Stimulated activated CD8-positive, alpha-beta memory T cell treated with anti-CD3 and anti-CD28 coated beads, Interleukin-15, amount 100 ng/mL, for 48 hours (primary cell): ENCODE measurements around the gene GDNF.
"Not testable (repeated sequence)": the region's sequence is repeated elsewhere in the genome, so short reads cannot be mapped to it uniquely, and the experiment has no call there.

Experiments used
- DNase-seq, 2 donors: peaks; one replicate each; pipeline ENCODE4 v3.0.0-alpha.2; 2020; ENCODE audit warnings: low read depth in 2 of 2

GDNF gene

GRCh38 chr5:37786416-37786815 is 53.4 kb downstream of the GDNF start:
- no peak for DNase-seq

GRCh38 chr5:37781409-37781808 is 58.4 kb downstream of the GDNF start:
- DNase-seq, result not testable (repeated sequence)

DNA sequence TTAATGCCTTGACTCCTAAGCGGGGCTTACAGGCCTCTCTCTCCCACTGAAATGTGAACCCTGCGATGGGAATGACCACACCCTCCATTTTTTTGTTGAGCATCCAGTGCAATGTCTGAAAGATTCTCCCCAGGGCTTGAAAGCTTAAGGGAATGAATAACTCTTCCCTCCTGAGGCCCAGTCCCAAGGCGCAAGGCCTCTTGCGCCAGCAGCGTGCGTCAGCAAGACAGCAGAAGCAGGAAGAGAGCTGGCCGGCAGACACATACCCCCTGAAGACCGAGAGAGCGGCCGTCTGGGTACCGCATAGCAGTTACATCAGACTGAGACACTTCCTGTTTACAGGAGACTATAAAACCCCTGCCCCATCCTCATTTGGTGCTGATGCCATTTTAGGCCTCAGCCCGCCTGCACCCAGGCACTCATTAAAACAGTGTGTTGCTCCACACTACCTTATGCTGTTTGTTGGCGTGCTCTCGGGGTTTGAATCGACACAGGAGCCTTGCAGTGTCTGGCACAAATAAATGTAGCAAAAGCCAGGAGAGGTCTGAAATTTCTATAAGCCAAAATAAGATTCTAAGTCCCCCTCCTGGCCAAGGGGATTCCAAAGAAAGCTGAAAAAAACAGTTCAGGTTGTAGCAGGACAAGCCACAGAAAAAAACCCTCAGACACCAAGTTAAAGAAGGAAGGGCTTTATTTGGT is 62.3 kb downstream of the GDNF start:
- DNase-seq, result no peak

DNA sequence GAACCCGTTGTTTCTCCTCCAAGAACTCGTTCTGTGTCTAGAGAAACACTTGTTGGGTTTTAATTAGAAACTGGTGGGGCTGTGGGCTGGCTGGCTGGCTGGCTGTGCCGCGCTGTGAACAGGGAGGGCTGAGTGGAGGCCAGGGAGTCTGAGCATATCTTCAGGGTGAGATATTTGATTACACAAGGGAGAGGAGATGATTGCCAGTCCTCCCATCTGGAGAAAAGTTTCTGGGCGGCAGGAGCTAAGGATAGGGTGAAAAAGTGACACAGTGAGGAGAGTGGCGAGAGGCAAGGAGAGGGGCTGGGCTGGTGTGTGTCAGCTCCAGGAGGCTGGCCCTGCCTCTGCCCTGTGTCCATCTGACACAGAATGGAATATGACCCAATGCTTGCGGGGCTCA is 63.0 kb downstream of the GDNF start:
- no peak for DNase-seq

- no peak for DNase-seq
These were observed 64.8 kb downstream of the GDNF start for GRCh38 chr5:37774912-37775483.

DNA sequence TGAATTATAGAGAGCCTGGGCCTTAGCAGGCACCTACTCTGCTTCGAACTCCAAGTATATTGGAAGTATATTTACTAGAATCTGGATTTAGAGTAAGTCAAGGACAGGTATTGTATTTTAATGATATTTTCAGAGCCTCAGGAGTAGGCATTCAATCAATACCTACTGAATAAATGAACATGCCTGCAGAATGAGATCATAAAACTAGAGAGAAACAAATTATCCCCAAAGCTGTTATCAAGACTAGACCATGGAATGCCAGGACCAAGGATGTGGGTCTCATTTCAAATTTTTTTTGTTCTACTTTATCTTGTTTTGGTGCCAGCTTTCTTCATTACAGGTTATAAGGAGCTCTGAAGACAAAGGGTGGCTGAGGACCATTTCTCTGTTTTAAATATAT is 66.0 kb downstream of the GDNF start:
- no peak for DNase-seq

GRCh38 chr5:37772255-37772654 is 67.6 kb downstream of the GDNF start:
- no peak for DNase-seq

DNA sequence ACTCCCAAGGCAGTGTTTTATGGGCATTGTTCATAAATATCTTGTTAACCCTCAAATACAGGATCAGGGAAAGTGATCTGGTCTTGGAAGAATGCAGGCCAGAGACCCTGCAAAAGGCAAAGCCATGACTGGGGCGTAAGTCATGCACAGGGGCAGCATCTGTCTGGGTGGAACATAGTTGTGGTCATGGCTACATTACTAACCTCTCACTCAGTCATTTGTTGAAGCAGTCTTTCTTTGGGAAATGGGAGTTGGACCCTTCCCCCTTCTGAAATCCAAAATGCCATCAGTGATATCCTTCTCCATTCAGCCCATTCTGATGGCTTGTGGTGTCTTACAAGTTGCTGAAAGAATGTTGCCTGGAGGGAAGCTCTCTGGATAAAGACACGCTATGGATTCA is 68.1 kb downstream of the GDNF start:
- DNase-seq, result no peak

GRCh38 chr5:37771203-37771611 is 68.6 kb downstream of the GDNF start:
- DNase-seq, result no peak

DNA sequence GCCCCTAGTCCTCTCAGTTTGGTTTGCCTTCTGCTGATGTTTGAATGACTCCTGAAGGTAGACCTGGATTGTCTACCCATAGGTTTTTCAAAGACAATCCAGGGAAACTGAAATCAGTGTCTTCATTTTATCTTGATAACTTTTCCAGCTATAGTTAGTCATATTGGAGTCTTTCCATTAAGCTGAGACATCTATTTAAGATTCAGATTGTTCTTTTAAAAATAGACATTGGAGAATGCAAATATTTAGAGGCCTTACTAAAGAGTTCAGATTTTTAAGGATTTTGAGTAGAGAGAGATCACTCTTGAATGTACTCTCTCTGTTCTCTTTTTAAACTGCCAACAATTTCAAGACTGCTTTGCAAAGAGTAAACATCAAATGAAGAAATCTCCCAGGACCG is 69.1 kb downstream of the GDNF start:
- no peak for DNase-seq

DNA sequence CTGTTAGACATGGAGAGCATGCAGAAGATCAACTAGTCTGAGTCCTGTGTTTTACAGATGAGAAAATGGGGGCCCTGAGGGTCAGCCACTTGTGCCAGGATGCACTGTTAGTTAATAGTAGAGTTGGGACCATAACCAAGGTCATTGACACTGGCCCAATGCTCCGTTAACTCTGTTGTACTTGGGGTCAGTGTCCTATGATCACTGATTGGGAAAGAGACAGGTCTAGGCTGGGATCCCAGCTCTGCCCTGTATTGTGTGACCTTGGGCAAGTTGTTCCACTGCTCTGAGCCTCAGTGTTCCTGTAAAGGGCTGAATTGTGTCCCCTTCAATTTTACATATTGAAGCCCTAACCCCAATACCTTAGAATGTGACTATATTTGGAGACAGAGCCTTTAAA is 70.0 kb downstream of the GDNF start:
- DNase-seq, result no peak

GRCh38 chr5:37769108-37769507 is 70.7 kb downstream of the GDNF start:
- no peak for DNase-seq

- DNase-seq, result no peak
These were observed 71.5 kb downstream of the GDNF start for GRCh38 chr5:37768371-37768770.

- no peak for DNase-seq
These were observed 71.9 kb downstream of the GDNF start for GRCh38 chr5:37767961-37768360.

DNA sequence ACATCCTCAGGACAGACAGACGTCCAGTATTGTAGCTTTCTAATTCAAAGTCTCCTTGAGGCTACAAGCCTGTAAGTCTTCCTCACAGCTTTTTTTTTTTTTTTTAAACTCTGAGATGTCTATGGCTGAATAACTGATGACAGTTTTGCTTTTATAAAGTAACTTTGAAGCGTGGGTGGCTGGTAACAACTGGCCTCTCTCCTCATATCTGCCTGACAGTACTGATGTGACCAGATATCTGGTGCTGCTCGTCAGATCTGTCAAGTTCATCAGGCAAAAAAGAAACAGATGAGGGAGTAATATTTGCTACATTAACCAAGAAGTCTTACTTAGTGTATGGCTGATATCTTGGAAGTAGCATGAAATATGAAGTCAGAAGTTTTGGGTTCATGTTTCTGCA is 72.6 kb downstream of the GDNF start:
- DNase-seq, result no peak
